ENCODE measurements around the gene E2F2.

DNA sequence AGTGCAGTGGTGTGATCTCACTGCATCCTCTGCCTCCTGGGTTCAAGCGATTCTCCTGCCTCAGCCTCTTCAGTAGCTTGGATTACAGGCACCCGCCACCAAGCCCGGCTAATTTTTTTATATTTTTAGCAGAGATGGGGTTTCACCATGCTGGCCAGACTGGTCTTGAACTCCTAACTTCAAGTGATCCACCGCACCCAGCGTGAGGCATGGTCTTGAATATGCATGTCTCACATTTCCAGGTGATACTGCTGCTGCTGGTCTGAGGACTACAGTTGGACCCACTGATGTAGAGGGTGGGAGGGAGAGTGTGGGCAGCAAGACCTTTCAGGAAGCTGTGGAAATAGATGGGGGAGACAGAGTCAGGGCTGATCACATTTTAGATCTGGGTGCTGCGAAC lies 25.2 kb downstream of the E2F2 start:
- TF ChIP-seq EZH2phosphoT487 (IDR thresholded peaks at IDR 0.05; ENCODE audit: insufficient read depth, low read depth) (no peak), EZH2 (IDR thresholded peaks at IDR 0.05; ENCODE audit: insufficient read depth, poor library complexity, severe bottlenecking) (no peak)
